ENCODE measurements around the gene MRPL37.

The MRPL37 gene

GRCh38 chr1:54156986-54157385 is 43.0 kb upstream of the MRPL37 start:
- Histone ChIP-seq H3K27ac (no peak overlapping the region), H3K4me3 (ENCODE audit: low read depth, low read length) (no peak overlapping the region), H3K36me3 (replicated peaks) (no peaks in the 10 kb centered on the region), H3K27me3 (replicated peaks) (no peaks in the 10 kb centered on the region)
- DNase-seq, result no peak
- no peak for TF ChIP-seq CTCF (IDR thresholded peaks at IDR 0.05; ENCODE audit: low read depth, low read length, missing control alignments)
- in situ Hi-C loops (cut with HindIII; ENCODE audit: low pct_ligation_motif_present, low sequenced_read_pairs), result no loop called here

GRCh38 chr1:54157401-54157800 is 42.6 kb upstream of the MRPL37 start:
- Histone ChIP-seq H3K4me3 (ENCODE audit: low read depth, low read length) (no peak overlapping the region), H3K27me3 (replicated peaks) (no peaks in the 10 kb centered on the region), H3K36me3 (replicated peaks) (no peaks in the 10 kb centered on the region), H3K27ac (no peak overlapping the region)
- no peak for TF ChIP-seq CTCF (IDR thresholded peaks at IDR 0.05; ENCODE audit: low read depth, low read length, missing control alignments)
- in situ Hi-C loops (cut with HindIII; ENCODE audit: low pct_ligation_motif_present, low sequenced_read_pairs), result no loop called here
- no peak for DNase-seq

GRCh38 chr1:54158071-54158470 is 41.9 kb upstream of the MRPL37 start:
- in situ Hi-C loops (cut with HindIII; ENCODE audit: low pct_ligation_motif_present, low sequenced_read_pairs), result no loop called here

GRCh38 chr1:54159733-54160316 is 40.1 kb upstream of the MRPL37 start:
- in situ Hi-C loops (cut with HindIII; ENCODE audit: low pct_ligation_motif_present, low sequenced_read_pairs), result no loop called here
- H3K4me3 ChIP-seq (ENCODE audit: low read depth, low read length), result no peak overlapping the region
- H3K27ac ChIP-seq, result no peak overlapping the region
- H3K36me3 ChIP-seq (replicated peaks), result no peaks in the 10 kb centered on the region
- no peak for DNase-seq
- TF ChIP-seq CTCF (IDR thresholded peaks at IDR 0.05; ENCODE audit: low read depth, low read length, missing control alignments), result no peak
- H3K27me3 ChIP-seq (replicated peaks), result no peaks in the 10 kb centered on the region

More at GRCh38 chr1:54158071-54158470, 41.9 kb upstream of the MRPL37 start:
- H3K4me3 ChIP-seq (ENCODE audit: low read depth, low read length), result no peak overlapping the region
- H3K27me3 ChIP-seq (replicated peaks), result no peaks in the 10 kb centered on the region
- no peaks in the 10 kb centered on the region for H3K36me3 ChIP-seq (replicated peaks)
- no peak for TF ChIP-seq CTCF (IDR thresholded peaks at IDR 0.05; ENCODE audit: low read depth, low read length, missing control alignments)
- DNase-seq, result no peak
- H3K27ac ChIP-seq, result no peak overlapping the region

GRCh38 chr1:54160351-54160750 is 39.6 kb upstream of the MRPL37 start:
- no peak for DNase-seq
- in situ Hi-C loops (cut with HindIII; ENCODE audit: low pct_ligation_motif_present, low sequenced_read_pairs), result no loop called here
- Histone ChIP-seq H3K27ac (no peak overlapping the region), H3K27me3 (replicated peaks) (no peaks in the 10 kb centered on the region), H3K36me3 (replicated peaks) (no peaks in the 10 kb centered on the region), H3K4me3 (ENCODE audit: low read depth, low read length) (no peak overlapping the region)
- no peak for TF ChIP-seq CTCF (IDR thresholded peaks at IDR 0.05; ENCODE audit: low read depth, low read length, missing control alignments)
